Activated CD4-positive, alpha-beta T cell treated with anti-CD3 and anti-CD28 coated beads, Interleukin-2, amount 50 U/mL, for 16 hours (primary cell): ENCODE results near the gene TRDMT1.
A peak's percentile ranks its signal among the peaks of the same experiment; 100 is the strongest.
"Not testable (repeated sequence)": the region's sequence is repeated elsewhere in the genome, so short reads cannot be mapped to it uniquely, and the experiment has no call there.

Experiments
- DNase-seq: peaks from one replicate; pipeline ENCODE4 v3.0.0-alpha.2; 2020

The TRDMT1 gene

GRCh38 chr10:17125206-17125893, 76.1 kb downstream of the TRDMT1 start:
- no peak for DNase-seq

- no peak for DNase-seq
Observed at GRCh38 chr10:17123961-17124360, 77.5 kb downstream of the TRDMT1 start.

- DNase-seq, result no peak
Observed at GRCh38 chr10:17122726-17123661, 78.5 kb downstream of the TRDMT1 start.

GRCh38 chr10:17122052-17122451, 79.4 kb downstream of the TRDMT1 start:
- no peak for DNase-seq

- no peak for DNase-seq
Observed at GRCh38 chr10:17120694-17121093, 80.8 kb downstream of the TRDMT1 start.

GRCh38 chr10:17119845-17120244, 81.6 kb downstream of the TRDMT1 start:
- no peak for DNase-seq

- no peak for DNase-seq
Observed at GRCh38 chr10:17116193-17116592, 85.3 kb downstream of the TRDMT1 start.

GRCh38 chr10:17115683-17116082, 85.8 kb downstream of the TRDMT1 start:
- DNase-seq, result no peak

GRCh38 chr10:17114878-17115444, 86.5 kb downstream of the TRDMT1 start:
- DNase-seq, result not testable (repeated sequence)

GRCh38 chr10:17113889-17114540, 87.5 kb downstream of the TRDMT1 start:
- DNase-seq, result no peak

GRCh38 chr10:17113346-17113745, 88.1 kb downstream of the TRDMT1 start:
- no peak for DNase-seq

GRCh38 chr10:17112566-17112965, 88.9 kb downstream of the TRDMT1 start:
- no peak for DNase-seq

GRCh38 chr10:17109475-17110207, 91.8 kb downstream of the TRDMT1 start:
- peak; percentile 19 for DNase-seq

GRCh38 chr10:17109046-17109445, 92.4 kb downstream of the TRDMT1 start:
- DNase-seq, result no peak

- DNase-seq, result no peak
Observed at GRCh38 chr10:17106991-17107390, 94.5 kb downstream of the TRDMT1 start.

GRCh38 chr10:17101910-17102266, 99.6 kb downstream of the TRDMT1 start:
- no peak for DNase-seq

GRCh38 chr10:17101257-17101909, 100.1 kb downstream of the TRDMT1 start:
- DNase-seq, result no peak

GRCh38 chr10:17100586-17100985, 100.9 kb downstream of the TRDMT1 start:
- DNase-seq, result no peak

- DNase-seq, result no peak
Observed at GRCh38 chr10:17098012-17098411, 103.5 kb downstream of the TRDMT1 start.
